GM19238 (cell line): ENCODE measurements around the gene FUBP3.
"Not testable (repeated sequence)": the region's sequence is repeated elsewhere in the genome, so short reads cannot be mapped to it uniquely, and the experiment has no call there.

ENCODE experiments used
- DNase-seq: peaks from one replicate; pipeline ENCODE4 v3.0.0; 2011; ENCODE audit warnings: low spot score; ENCODE audit not compliant: insufficient read length

Gene FUBP3

DNA sequence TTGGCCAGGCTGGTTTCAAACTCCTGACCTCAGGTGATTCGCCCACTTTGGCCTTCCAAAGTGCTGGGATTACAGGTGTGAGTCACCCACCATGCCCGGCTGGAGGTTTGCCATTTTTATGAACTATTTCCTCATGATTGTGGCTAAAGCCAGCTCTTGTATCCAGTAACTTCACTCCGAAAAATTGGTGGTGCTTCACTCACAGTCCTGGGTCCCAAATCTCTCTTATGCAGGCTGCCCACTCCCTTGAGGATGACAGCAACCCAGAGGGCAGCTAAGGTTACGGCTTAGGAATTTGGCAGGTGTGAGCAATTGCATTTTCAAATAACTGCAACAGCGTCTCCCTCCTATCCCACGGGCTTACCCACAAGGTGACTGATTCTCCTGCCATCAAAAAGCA is 23.4 kb upstream of the FUBP3 start:
- DNase-seq: no peak

DNA sequence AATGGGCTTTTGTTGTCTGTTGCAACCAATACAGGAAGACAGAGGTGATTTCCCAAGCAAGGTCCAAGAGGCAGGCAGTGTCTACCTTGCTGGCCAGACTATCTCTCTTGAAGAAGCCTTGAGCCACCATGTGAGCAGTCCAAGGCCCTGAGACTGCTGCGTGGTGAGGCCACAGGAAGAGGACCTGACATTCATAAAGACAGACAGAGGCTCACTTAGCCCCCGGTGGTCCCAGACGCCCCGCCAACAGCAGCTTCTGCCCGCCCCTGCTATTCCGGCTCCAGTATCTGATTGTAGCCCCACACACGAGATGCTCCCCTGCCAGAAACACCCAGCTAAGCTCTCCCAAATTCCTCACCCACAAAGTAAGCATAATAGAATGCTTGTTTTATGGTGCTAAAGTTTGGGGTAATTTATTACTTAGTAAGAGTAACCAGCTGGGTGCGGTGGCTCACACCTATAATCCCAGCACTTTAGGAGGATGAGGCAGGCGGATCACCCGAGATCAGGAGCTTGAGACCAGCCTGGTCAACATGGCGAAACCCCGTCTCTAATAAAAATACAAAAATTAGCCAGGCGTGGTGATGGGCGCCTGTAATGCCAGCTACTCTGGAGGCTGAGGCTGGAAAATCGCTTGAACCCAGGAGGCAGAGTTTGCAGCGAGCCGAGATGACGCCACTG is 22.8 kb upstream of the FUBP3 start:
- no peak for DNase-seq

DNA sequence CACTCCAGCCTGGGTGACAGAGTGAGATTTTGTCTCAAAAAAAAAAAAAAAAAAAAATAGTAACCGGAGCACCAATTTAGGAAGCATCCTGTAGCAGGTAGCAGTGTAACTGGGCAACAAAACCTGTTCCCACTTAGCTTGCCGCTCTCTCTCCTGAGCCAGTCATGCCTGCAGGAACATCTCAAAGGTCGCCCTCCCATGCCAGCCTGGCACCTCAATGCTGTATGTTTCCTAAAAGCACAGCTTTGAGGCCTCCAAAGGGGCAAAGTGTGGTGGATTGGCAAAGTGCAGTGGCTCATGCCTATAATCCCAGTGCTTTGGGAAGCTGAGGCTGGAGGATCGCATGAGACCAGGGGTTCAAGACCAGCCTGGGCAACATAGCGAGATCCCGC is 22.3 kb upstream of the FUBP3 start:
- DNase-seq: no peak

GRCh38 chr9:130561056-130561455 is 18.3 kb upstream of the FUBP3 start:
- DNase-seq: no peak

DNA sequence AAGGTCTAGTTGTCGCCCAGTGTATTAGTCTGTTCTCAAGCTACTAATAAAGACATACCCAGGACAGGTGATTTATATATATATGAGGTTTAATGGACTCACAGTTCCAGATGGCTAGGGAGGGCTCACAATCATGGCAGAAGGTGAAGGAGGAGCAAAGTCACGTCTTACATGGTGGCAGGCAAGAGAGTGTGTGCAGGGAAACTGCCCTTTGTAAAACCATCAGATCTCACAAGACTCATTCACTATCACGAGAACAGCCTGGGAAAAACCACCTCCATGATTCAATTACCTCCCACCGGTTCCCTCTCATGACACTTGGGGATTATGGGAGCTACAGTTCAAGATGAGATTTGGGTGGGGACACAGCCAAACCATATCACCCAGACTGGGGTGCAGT is 16.9 kb upstream of the FUBP3 start:
- not testable (repeated sequence) for DNase-seq

DNA sequence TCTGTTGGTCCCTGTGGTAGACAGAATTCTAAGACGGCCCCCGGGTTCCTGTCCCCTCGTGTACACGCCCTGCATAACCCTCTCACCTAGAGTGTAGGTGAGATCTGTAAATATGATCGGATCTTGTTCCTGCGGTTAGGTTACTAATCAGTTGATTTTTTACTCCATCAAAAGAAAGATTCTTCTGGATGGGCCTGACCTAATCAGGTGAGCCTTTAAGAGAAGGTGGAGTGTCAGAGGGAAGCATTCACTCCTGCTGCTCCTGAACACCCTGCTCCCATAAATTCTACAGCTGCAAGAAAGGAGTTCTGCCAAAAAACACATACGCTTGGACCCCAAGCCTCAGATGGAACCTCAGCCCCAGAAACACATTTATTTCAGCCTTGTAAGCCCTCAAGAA is 15.6 kb upstream of the FUBP3 start:
- DNase-seq: no peak

- no peak for DNase-seq
Measured at GRCh38 chr9:130565792-130566191, 13.6 kb upstream of the FUBP3 start.

DNA sequence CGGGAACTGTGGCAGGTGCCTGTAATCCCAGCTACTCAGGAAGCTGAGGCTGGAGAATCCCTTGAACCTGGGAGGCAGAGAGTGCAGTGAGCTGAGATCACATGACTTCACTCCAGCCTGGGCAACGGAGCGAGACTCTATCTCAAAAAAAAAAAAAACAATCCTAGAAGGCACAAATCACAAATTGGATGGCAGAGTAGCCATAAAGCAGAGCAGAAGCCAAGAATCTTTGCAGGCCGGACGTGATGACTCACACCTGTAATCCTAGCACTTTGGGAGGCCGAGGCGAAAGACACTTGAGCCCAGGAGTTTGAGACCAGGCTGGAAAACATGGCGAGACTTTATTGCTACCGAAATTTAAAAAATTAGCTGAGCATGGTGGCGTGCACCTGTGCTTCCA is 9.2 kb upstream of the FUBP3 start:
- DNase-seq: no peak

GRCh38 chr9:130575514-130575913 is 3.9 kb upstream of the FUBP3 start:
- DNase-seq: no peak

GRCh38 chr9:130576176-130576575 is 3.2 kb upstream of the FUBP3 start:
- no peak for DNase-seq

- DNase-seq: no peak
Measured at GRCh38 chr9:130579738-130580463, 524 bp downstream of the FUBP3 start.

- no peak for DNase-seq
Measured at GRCh38 chr9:130581766-130582165, 2.4 kb downstream of the FUBP3 start.

- no peak for DNase-seq
Measured at GRCh38 chr9:130583271-130583670, 3.9 kb downstream of the FUBP3 start.

GRCh38 chr9:130587921-130588320 is 8.5 kb downstream of the FUBP3 start:
- DNase-seq: no peak

- DNase-seq: no peak
Measured at GRCh38 chr9:130588416-130588815, 9.0 kb downstream of the FUBP3 start.

DNA sequence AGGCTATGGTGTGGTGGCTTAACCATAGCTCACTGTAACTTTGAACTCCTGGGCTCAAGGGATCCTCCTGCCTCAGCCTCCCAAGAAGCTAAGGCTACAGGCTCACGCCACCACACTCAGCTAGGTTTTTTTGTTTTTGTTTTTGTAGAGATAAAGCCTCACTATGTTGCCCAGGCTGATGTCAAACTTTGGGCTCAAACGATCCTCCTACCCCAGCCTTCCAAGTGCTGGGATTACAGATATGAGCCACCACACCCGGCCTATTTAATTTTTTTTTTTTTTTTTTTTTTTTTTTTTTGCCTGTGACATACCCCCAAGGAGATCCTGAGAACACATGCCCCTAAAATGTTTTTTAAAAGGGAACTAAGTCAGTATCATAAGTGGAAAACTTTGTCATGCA is 10.4 kb downstream of the FUBP3 start:
- no peak for DNase-seq

- no peak for DNase-seq
Measured at GRCh38 chr9:130590305-130590704, 10.9 kb downstream of the FUBP3 start.

GRCh38 chr9:130593020-130593419 is 13.6 kb downstream of the FUBP3 start:
- DNase-seq: no peak

DNA sequence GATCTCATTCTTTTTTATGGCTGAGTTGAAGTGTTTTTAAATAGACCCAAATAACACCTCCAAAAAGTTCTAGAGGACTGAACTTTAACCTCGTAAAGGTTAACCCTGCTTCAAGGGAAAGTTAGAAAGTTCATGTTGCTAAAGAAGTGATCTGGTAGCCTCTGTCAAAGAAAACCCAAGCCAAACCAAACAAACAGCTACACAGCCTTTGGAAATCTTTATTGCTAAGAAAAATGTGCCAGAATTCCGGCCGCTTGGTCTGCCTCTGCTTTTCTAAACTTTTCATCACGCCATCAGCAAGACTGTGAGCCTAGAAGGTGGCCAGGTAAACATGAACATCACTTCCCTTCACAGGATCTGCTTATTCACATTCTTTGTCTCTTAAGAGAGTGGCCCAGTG is 17.9 kb downstream of the FUBP3 start:
- no peak for DNase-seq

GRCh38 chr9:130598188-130598587 is 18.8 kb downstream of the FUBP3 start:
- no peak for DNase-seq

GRCh38 chr9:130599625-130600024 is 20.2 kb downstream of the FUBP3 start:
- DNase-seq: no peak

DNA sequence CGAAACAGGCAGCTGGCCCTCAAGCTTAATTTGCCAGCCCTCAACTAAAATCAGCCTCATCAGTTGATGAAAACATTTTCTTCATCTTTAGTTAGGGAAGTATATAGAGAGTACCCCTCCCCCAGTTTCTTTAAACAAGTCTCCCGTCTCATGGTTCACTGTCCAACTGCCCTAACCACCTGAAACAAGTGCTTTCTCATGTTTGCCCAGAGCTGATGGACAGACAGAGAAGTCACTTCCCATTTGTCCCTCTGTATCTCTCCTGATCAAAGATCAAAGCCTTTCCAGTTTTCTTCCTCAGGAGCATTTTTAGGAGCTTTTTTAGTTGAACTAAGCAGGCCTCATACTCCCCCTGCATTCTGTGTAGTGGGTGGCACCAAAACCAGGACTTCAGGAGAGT is 21.7 kb downstream of the FUBP3 start:
- DNase-seq: no peak

DNA sequence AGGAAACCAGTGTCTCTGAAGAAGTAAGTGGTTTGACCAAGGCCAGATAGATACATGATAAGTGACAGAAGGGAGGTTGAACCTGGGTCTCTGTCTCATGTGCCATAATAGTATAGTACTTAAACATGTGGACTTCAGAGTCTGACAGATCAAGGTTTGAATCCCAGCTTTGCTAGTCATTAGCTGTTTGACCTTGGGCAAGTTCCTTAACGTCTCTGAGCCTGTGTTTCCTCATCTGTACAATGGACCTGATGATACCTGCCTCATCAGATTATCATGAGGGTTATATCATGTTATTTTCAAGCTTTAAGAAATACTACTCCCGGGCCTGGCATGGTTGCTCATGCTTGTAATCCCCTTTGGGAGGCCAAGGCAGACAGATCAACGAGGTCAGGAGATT is 24.9 kb downstream of the FUBP3 start:
- DNase-seq: no peak
